HCT116 (cell line): ENCODE results near the gene CPS1.

Experiments
- CEBPB ChIP-seq: IDR thresholded peaks from 2 replicates; pipeline ENCODE4 v1.6.1; 2012; ENCODE audit warnings: low read depth
- CTCF ChIP-seq, 3 experiments: fragments of 200-600 bp in 1 of 3; sonication (generic) in 1 of 3; IDR thresholded peaks in 2 of 3; conservative IDR thresholded peaks in 1 of 3; 2 replicates each; pipeline ENCODE4 v1.5.1; 2012 to 2017; ENCODE audit warnings: low read depth in 2 of 3, low read length in 2 of 3, antibody characterized with exemption in 1 of 3, borderline replicate concordance in 1 of 3, control low read depth in 1 of 3, mild to moderate bottlenecking in 1 of 3, mixed read lengths in 1 of 3, mixed run types in 1 of 3, moderate library complexity in 1 of 3; ENCODE audit not compliant: insufficient read depth in 1 of 3
- EGR1 ChIP-seq: IDR thresholded peaks from 2 replicates; pipeline ENCODE4 v1.6.1; 2012; ENCODE audit warnings: low read depth
- POLR2A ChIP-seq: IDR thresholded peaks from 2 replicates; pipeline ENCODE4 v1.7.0; 2011; ENCODE audit warnings: borderline replicate concordance; ENCODE audit not compliant: insufficient read depth, insufficient read length; ENCODE audit errors: extremely low read depth

GRCh38 chr2:210555555-210555954 lies 844 bp upstream of the CPS1 start:
- no peak for TF ChIP-seq POLR2A
- no peak for TF ChIP-seq CEBPB
- TF ChIP-seq EGR1, result no peak
- no peak for TF ChIP-seq CTCF (IDR thresholded peaks at IDR 0.05 in 2 of 3, conservative IDR thresholded peaks at IDR 0.05 in 1 of 3; ENCODE audit: borderline replicate concordance in 1 of 3, insufficient read depth in 1 of 3, low read depth in 2 of 3, low read length in 2 of 3)
